HG03159 (cell line): ENCODE data around the gene KCNG2.

Experiments used
- ATAC-seq: cut with Tn5 transposase; IDR thresholded peaks from one replicate; pipeline ENCODE4 v1.9.1; 2021; ENCODE audit warnings: mild to moderate bottlenecking, moderate library complexity; ENCODE audit not compliant: unreplicated experiment

Gene KCNG2

DNA sequence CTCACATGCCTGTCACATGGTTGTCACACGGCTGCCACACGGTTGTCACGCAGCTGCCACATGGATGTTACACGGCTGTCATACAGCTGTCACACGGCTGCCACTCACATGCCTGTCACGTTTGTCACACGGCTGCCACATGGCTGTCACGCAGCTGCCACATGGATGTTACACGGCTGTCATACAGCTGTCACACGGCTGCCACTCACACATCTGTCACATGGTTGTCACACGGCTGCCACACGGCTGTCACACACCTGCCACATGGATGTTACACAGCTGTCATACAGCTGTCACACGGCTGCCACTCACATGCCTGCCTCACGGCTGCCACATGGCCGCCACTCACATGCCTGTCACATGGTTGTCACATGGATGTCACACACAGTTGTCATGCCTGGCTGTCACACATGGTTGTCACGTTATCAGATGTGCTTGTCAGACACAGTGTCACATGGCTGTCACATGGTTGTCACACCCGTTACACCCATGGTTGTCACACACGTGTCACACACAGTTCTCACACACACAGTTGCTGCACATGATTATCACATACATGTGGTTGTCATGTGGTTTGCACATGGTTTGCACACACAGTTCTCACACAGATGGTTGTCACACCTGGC lies 19.4 kb downstream of the KCNG2 start:
- no peak for ATAC-seq

DNA sequence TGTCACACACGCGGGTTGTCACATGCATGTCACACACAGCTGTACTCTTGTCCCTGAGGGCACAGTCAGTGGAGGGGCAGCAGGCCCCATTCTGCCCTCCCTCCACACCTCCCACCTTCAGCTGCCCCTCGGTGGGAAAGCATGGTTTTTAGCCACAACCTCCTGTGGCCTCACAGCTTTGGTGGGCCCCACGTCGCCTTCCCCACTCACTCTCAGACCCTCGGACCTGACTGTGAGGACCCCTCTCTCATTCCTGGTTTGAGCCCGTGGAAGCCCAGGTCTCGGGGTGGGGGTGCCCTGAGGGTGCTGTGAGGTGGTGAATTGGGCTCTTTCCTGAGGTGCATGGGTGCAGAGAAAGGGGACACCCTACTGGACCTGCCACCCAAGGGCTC lies 19.9 kb downstream of the KCNG2 start:
- no peak for ATAC-seq

DNA sequence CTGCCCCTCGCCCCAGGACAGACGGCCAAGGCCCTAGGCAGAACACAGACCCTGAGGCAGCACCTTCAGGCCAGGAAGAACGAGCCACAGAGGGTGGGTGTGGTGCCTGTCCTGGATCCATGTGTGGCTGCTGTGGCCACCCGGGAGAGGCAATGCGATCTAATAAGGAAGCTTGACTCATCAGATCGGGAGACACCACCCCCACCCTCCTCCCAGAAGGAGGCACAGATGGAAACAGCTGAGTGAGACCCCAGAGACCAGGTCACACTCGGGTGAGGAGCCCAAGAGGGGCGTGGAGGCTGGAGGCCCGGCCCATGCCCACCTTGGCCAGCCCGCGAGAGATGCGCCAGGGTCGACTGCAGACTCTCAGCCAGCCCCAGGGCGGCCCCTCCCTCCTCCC lies 20.3 kb downstream of the KCNG2 start:
- no peak for ATAC-seq

DNA sequence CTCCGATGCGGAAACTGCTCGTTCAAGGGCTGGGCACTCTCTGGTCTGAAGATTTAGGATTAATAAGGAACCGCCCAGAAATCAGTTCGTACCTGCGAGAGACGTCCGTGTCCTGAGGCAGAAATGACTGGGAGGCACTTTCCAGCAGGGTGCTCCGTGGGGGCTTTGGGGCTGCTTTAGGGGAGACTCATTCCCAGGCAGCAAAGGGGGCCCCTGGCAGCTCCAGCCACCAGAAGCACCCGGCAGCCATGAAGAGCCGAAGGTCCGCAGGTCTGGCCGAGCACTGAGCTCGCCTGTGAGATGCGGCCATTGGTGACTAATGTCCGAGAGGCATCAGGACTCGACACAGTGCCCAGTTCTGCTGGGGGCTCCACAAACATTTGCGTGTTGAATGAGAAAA lies 20.9 kb downstream of the KCNG2 start:
- ATAC-seq = no peak

DNA sequence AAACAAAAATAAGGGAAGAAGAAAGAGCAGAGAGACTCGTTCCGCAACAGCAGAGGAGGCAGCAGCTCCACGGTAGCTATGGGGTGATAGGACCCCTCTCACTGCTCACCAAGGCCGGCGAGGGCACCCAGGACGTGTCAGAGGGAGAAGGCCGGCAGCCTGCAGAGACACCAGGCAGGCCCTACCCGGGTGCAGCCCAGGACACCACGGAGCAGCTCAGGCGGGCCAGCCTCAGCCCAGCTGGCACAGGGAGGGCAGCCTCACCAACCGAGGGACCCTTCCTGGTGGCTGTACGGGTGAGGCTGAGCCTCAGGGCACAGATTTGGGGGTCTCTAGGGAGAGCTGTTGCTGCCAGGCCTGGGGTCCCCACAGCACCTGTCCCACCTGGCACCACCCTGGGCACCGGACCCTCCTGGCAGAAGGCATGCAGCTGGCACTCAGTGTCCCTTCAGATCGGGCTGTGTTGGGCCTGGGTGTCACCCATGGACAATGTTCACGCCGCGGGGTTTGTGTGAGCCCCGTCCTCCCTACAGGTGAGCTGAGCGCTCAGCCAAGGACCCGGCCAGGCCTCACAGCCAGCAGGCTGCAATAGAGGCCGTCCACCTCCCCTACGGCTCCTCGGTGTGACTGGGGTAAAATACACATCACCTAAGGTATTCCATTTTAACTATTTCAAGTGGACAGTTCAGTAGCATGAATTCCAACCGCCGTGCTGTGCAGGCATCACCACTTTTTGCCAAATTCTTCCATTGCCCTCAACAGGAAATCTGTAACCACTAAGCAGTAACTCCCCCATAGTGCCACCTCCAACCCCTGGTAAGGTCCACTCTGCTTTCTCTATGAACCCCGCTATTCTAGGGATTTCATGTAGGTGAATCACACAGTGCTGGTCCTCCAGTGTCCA lies 21.6 kb downstream of the KCNG2 start:
- ATAC-seq = no peak

DNA sequence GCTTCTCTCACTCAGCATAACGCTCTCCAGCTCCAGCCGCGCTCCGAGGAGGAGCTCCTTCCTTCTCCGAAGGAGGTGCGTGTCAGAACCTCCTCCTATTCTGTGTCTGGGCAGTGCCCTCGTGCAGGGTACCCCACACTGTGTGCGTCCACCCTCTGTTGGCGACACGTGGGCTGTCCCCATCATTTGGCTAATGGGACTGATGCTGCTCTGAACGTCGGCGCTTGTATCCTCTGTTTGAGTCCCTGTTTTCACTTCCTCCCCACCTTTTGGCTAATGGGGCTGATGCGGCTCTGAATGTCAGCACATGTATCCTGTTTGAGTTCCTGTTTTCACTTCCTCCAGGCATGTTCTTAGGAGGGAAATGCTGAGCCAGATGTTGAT lies 22.2 kb downstream of the KCNG2 start:
- ATAC-seq = peak; percentile 98

DNA sequence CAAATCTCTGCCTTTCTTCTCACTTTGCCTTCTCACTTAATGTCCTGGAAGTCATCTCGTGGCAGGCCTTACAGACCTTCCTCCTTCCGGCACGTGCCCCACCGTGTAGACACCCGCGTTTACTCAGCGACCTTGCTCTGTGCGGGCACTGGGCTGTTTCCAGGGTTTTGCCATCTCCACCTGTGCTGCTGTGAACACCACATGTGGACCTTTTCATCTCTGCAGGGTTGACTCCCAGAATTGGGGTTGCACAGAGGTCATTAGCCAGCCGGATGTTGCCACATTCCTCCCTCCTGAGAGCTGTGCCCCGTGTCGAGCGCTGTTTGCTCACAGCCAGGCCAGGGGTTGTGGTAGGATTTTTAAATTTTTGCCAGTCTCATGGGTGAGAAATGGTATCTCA lies 25.4 kb downstream of the KCNG2 start:
- no peak for ATAC-seq

DNA sequence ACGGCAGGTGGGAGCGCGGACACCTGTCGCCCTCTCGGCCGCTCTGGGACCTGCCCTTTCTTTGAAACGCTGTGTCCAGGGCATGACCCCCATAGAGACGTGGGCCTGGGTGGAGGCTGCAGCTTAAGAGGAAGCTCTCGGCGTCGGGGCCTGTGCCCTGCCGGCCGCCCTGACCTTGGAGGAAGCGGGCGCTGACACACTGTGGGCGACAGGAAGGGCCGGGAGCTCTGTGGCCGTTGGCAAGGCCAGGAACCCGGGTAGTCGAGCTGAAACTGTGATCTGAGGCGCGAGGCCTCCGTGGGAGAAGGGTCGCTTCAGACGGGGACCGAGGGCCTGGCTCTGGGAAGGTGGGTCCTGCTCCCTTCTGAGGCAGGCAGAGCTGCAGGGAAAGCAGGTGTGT lies 28.2 kb downstream of the KCNG2 start:
- no peak for ATAC-seq

DNA sequence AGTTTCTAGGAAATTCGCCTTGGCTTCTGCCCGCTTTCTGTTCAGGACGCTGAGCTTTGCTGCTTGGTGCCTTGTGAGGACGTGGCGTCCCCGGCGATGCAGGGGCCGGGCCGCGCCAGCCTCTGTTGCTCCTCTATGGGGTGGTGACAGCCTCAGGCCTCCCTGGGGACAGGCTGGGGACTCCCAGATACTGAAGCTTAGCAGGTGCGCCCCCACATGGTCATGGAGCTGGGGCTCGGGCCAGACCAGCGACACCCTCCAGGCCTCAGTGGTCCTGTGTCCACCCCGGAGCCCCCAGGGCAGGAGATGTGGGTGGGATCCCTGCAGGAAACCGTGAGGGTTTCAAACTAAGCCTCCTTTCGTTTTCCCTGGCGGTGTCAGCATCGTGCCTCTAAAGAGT lies 29.2 kb downstream of the KCNG2 start:
- ATAC-seq = no peak

DNA sequence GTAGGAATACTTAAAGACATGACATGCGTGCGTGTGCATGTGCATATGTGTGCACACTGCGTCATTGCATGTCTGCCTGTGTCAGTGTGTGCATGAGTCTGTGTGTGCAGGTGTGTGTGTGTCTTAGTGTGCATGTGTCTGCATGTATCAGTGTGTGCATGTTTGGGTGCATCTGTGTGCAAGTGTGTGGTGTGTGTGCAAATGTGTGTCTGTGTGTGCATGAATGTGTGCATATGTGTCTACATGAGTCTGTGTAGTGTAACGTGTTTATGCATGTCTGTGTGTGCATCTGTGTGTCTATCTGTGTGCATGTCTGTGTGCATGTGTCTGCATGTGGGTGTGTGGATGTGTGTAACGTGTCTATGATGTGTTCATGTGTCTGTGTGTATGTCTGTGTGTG lies 30.5 kb downstream of the KCNG2 start:
- no peak for ATAC-seq

DNA sequence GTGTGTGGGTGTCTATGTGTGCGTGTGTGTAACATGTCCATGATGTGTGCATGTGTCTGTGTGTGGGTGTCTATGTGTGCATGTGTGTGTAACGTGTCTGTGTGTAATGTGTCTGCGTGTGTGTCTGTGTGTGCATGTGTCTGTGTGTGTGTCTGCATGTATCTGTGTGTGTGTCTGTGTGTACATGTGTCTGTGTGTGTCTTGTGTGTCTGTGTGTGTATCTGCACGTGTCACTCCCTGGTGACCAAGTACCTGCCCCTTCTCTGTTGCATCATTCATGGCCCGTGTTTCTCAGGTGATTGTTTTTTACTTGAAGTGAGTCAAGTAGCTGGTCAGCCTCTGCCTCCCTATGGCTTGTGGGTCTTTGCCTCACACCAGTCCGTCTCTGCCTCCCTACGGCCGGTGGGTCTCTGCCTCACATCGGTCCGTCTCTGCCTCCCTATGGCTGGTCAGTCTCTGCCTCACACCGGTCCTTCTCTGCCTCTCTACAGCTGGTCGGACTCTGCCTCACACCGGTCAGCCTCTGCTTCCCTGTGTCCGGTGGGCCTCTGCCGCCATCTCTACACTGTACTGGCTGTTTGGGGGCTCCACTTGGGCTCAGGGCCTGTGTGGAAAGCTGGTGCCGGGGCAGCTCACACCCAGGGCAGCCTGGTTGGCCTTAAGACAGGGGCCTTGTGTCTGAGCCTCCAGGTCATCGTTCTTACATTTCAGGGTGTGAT lies 31.6 kb downstream of the KCNG2 start:
- ATAC-seq = no peak

DNA sequence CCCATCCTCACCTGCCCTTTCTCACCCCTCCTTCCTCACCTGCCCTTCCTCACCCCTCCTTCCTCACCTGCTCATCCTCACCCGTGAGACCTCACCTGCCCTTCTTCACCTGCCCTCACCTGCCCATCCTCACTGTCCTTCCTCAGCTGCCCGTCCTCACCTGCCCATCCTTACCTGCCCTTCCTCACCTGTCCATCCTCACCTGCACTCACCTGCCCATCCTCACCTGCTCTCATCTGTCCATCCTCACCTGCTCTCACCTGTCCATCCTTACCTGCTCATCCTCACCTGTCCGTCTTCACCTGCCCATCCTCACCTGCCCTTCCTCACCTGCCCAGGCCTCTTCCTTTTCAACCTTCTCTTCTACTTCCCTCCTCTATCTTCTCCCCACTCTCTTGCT lies 34.4 kb downstream of the KCNG2 start:
- ATAC-seq = no peak

DNA sequence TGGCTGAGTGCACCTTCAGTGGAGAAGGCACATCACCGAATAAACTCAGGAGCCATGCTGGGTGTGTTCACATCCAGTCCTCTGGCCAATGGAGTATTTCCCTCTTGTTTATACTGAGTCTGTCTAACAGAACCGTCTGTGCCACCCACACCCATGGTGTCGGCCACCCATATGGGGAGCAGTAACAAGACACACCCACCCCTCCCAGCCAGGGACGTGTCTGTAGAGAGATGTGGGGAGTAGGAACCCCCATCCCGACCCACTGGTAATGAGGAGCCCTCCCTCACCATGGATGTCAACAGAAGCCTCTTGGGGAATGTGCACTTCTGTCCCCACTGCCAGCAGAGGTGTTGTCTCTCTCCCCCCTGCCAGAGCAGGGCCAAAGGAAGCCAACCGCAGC lies 37.1 kb downstream of the KCNG2 start:
- no peak for ATAC-seq

DNA sequence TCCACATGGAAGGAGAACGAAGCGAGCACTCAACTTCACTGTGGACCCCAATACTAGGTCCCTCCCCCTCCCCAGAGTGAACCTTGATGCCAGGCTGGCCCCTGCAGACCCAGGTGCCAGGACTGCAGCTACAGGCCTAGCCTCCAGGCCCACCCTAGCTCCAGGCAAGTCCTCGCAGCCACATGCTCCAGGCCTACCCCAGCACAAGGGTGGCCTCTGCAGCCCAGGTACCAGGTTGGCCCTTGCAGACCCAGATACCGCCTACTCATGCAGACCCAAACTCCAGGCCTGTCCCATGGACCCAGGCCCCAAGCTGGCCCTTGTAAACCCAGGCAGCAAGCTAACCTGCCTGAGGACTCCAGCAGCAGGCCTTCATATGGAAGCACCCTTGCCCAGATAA lies 44.2 kb downstream of the KCNG2 start:
- no peak for ATAC-seq

DNA sequence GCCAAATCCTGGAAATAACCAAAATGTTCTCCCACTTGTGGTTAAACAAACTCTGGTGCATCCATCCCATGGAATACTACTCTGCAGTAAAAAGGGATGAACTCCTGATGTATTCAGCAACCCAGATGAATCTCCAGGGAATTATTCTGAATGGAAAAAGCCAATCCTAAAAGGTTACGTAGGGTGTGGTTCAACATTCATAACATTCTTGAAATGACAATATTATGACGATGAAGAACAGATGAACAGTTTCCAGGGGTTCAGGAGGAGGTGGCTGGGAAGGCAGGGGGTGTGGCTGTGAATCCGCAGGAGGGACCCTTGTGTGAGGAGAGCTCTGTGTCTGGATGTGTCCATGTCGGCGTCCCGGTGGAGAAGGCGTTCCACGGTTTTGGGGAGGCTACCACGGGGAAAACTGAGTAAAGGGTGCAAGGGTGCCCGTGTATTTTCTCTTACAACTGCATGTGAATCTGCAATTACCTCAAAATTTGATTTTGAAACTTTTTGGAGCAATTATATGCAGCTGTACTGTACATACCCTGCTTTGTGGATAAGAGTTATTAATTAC lies 47.3 kb downstream of the KCNG2 start:
- no peak for ATAC-seq

DNA sequence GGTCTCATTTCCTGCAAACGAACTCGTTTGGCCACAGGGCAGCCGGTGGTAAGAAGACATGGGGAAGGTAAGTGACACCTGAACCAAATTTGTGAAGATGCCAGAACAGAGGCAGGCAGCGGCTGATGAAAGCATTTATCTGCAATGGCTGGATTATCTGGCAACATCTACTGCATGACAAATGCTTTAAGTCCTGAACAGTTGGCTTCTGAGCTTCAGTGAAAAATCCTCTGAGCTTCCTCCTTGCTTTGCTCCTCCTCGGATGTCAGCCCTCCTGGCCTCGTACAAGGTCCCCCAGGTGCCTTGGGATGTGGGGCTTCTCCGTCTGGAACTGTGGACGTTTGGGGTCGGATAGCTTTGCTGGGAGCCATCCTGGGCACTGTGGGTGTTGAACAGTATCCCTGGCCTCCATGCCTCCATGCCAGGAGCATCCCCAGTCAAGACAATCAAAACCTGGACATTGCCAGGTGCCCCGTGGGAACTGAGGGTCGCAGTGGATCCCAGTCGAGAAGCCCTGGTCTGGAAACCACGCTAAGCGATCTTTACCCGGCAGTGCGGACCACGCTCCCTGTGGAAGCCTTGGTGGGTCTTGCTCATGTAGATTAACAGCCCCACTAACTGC lies 49.3 kb downstream of the KCNG2 start:
- no peak for ATAC-seq

DNA sequence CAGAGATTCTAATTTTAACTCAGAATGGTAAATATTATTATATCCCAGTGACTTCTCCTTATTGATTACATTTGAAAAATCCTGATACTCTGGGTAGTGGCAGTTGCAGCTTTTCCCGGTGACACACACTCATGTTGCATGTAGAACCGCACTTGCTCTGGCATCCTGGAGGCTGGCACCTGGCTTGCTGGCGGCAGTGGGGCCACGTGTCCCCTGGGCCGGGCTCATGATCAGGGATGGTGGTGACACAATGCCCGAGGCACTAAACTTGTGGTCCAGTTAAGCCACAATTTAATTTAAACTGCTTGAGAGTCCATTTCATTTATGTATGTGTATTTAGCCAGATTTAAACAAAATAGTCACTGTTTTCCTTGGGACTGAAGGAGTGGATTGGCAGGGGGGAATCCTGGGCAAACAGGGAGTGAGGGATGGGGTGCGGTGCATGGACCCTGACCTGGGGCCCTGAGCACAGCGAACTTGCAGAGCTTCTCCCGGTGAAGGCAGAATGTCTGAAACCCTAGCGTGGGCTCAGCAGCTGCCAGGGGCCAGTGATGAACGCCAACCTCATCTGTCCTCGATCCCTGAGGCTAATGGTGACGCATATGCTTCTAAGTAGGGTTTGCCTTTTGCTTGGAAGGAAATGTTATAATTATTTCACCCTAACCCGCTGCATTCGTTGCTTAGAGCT lies 50.0 kb downstream of the KCNG2 start:
- ATAC-seq = no peak

DNA sequence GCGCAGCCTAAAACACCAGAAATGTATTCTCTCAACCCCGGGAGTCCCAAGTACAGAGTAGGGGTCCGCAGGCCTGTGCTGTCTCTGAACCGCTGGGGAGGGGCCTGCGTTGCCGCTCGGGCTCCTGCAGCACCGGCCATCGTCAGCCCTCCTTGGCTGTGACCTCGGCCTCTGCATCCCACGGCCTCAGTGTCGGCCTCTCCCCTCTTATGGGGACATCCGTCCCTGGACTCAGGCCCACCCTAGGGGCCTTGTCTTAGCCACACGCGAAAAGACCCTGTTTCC lies 50.5 kb downstream of the KCNG2 start:
- ATAC-seq = no peak

DNA sequence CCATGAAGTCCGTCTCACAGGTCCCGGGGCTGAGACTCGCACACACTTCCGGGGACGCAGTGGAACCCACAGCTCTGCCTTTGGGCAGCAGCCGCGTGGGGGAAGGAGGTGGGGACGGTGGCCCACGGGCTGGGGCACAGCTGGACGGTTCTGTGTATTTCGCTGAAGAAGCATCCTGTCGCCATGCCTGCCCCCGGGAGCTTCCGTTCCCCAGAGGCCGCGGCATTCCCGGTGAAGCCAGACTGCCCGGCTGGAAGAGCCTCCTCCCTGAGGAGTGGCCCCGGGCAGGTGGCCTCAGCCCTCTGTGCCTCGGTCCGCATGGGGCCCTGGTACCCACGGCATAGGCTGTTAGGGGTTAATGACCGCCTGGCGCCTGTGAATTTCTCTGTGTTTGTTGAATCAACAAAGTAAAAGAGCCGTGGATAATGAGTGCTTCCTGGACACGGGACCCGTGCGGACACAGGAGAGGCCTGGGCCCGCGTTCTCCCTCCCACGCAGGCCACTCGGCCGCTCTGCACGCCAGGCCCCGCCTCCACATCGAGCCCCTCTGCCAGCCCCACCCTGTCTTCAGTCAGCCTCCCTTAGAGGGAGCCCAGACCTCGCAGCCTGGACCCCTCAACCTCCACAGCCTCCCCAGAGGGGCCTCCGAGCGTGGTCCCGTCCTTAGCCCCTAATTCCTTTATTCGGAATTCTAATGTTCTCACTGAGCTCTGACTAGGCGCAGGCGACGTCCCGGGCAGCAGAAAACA lies 51.0 kb downstream of the KCNG2 start:
- ATAC-seq = no peak
